SH-SY5Y (cell line): ENCODE results near the gene MUCL1.

ENCODE experiments used
- GATA2 ChIP-seq: IDR thresholded peaks from 2 replicates; pipeline ENCODE4 v1.6.1; 2011; ENCODE audit warnings: mild to moderate bottlenecking, low read depth, low read length
- GATA3 ChIP-seq: IDR thresholded peaks from 2 replicates; pipeline ENCODE4 v1.6.1; 2011; ENCODE audit warnings: low read depth, mild to moderate bottlenecking, low read length, moderate library complexity

- TF ChIP-seq GATA2 (no peak), GATA3 (no peak)
Measured at GRCh38 chr12:54829511-54829910, 24.8 kb upstream of the MUCL1 start.
